ENCODE data around the gene ZNF236.

- no peak for TF ChIP-seq REST (IDR thresholded peaks at IDR 0.05; ENCODE audit: low read depth)
- TF ChIP-seq TAF1 (IDR thresholded peaks at IDR 0.05; ENCODE audit: low read depth): no peak
- no peak for TF ChIP-seq RAD21 (IDR thresholded peaks at IDR 0.05; ENCODE audit: low read depth)
- no peak for TF ChIP-seq NFIC (IDR thresholded peaks at IDR 0.05)
Measured at GRCh38 chr18:76963936-76964335, 141.6 kb downstream of the ZNF236 start.

All from Ishikawa (cell line).